ENCODE measurements around the gene HSP90AB1. TPM values are rescaled to one million over a fixed set of nuclear protein-coding genes. Genes with fewer than 3 reads are reported as not detected.
"Not testable (repeated sequence)": the region's sequence is repeated elsewhere in the genome, so short reads cannot be mapped to it uniquely, and the experiment has no call there.

The HSP90AB1 gene
- total RNA-seq, 1 donor from 2014 or later = 463 TPM

GRCh38 chr6:44221961-44222335 is 25.0 kb upstream of the HSP90AB1 start:
- DNase-seq (ENCODE audit: low spot score in 2 of 2) (peak in 1 of 2 donors; percentile 31), FAIRE-seq (no peak)

GRCh38 chr6:44222486-44223318 is 24.2 kb upstream of the HSP90AB1 start:
- no peak for FAIRE-seq
- DNase-seq (ENCODE audit: low spot score in 2 of 2) = peak in 1 of 2 donors; percentile 41

DNA sequence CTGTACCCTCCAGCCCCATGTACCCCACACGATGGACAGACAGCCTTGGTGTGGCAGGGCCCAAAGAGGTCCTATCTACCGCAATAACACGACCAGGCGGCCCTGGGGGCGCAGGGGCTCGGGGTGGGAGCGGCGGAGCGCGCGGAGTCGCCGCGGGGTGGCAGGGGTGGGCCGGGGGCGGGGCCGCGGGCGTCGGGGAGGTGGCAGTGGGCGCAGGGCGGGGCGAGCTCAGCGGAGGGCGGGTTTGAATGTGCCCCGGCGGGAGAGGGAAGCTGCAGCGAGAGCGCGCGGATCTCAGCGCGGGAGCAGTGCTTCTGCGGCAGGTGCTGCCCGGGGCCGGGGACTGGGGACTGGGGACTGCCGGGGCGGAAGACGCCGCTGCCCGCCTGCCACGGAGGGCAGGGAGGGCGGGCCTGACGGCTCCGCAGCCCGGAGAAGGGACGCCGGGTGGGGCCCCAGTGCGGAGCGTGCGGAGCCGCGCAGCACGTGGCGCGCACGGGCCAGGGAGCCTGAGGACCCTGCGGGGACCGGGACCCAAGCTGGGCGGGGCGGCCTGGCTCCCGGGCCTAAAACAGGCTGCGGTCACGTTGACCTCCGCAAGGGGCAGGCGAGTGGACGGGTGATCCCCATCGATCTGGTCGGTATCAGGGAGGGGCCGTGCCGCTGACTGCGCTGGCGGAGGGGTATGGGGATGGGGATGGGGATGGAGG is 23.4 kb upstream of the HSP90AB1 start, which contains the start of gene SLC29A1:
Gene SLC29A1, plus strand, starts transcription at position 277 of the 710 bp plus-strand sequence. CDS start 3,719 bp downstream, outside the sequence.
- DNase-seq (ENCODE audit: low spot score in 2 of 2) = peak; percentile 88 to 89
- FAIRE-seq = no peak

DNA sequence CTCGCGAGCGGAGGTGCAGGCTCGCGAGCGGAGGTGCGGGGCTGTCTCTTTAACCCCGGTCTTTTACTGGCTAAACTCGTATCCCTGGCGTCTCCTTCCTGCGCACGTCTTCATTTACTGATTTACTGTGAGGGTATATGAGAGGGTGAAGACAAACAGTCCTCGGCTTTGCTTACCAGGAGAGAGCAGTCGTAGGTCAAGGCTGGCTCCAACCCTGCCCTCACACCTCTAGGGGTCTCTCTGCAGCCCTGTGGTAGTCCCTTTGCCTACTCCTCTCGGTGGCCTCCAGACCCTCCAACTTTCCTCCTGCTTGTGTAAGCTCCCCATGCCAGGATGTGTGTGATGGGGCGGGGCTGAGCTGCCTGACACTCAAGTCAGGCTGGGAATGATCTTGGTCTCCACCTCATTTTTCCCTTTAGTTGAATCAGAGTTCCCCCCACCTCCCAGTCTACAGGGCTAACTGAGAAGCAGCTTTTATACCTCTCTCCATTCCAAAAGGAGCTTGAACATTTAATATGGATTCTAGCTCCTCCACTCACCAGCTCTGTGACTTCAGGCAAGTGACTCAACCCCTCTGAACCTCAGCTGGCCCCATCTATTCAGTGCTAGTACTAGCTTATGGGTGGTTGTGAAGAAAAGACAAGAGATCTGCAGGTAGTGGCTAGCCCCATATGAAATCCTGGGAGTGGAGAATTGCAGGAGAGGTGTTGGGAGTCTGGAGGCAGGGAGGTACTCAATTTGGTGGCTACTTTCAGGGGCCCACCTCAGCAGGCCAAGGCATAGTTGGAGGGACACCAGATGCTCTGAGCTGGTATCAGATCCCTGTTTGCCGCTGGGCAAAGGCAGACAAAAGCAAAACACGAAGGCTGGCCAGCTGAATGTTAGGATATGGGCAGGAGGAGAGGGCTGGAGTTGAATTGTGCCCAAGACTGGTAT is 22.6 kb upstream of the HSP90AB1 start:
- FAIRE-seq = no peak
- DNase-seq (ENCODE audit: low spot score in 2 of 2) = peak in 1 of 2 donors; percentile 28

DNA sequence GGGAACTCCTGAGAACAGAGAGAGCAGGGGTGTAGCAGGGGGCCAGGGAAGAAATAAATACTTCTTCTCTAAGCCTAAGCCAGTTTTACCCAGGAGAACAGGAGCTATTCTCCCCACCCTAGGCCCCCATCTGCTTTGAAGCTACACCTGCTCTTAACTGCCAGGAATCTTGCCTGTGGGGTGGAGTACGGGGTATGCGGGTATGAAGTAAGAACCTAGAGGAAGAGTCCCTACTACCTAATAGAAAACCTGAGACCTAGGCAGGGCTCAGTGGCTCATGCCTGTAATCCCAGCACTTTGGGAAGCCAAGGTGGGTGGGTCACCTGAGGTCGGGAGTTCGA is 22.0 kb upstream of the HSP90AB1 start:
- FAIRE-seq (no peak), DNase-seq (ENCODE audit: low spot score in 2 of 2) (peak in 1 of 2 donors; percentile 17)

- DNase-seq (ENCODE audit: low spot score in 2 of 2) (peak in 1 of 2 donors; percentile 9), FAIRE-seq (no peak)
Observed at GRCh38 chr6:44225579-44226325, 21.1 kb upstream of the HSP90AB1 start.

- DNase-seq (ENCODE audit: low spot score in 2 of 2) (peak in 1 of 2 donors; percentile 24), FAIRE-seq (no peak)
Observed at GRCh38 chr6:44226368-44227147, 20.3 kb upstream of the HSP90AB1 start.

GRCh38 chr6:44227148-44227793 is 19.6 kb upstream of the HSP90AB1 start:
- no peak for FAIRE-seq
- DNase-seq (ENCODE audit: low spot score in 2 of 2) = peak in 1 of 2 donors; percentile 18

GRCh38 chr6:44228031-44228430 is 18.9 kb upstream of the HSP90AB1 start:
- DNase-seq (ENCODE audit: low spot score in 2 of 2) = peak in 1 of 2 donors; percentile 4
- no peak for FAIRE-seq

- FAIRE-seq (no peak), DNase-seq (ENCODE audit: low spot score in 2 of 2) (peak in 1 of 2 donors; percentile 5)
Observed at GRCh38 chr6:44228433-44228832, 18.5 kb upstream of the HSP90AB1 start.

- no peak for FAIRE-seq
- DNase-seq (ENCODE audit: low spot score in 2 of 2) = no peak
Observed at GRCh38 chr6:44228836-44229235, 18.1 kb upstream of the HSP90AB1 start.

GRCh38 chr6:44229376-44230033 is 17.4 kb upstream of the HSP90AB1 start:
- FAIRE-seq (no peak), DNase-seq (ENCODE audit: low spot score in 2 of 2) (peak in 1 of 2 donors; percentile 14)

- FAIRE-seq (no peak), DNase-seq (ENCODE audit: low spot score in 2 of 2) (peak in 1 of 2 donors; percentile 12)
Observed at GRCh38 chr6:44230034-44230675, 16.7 kb upstream of the HSP90AB1 start.

- FAIRE-seq; DNase-seq (ENCODE audit: low spot score in 2 of 2): not testable (repeated sequence)
Observed at GRCh38 chr6:44231426-44231825, 15.5 kb upstream of the HSP90AB1 start.

GRCh38 chr6:44232676-44233566 is 14.0 kb upstream of the HSP90AB1 start:
- FAIRE-seq (no peak), DNase-seq (ENCODE audit: low spot score in 2 of 2) (peak in 1 of 2 donors; percentile 23)

- FAIRE-seq (no peak), DNase-seq (ENCODE audit: low spot score in 2 of 2) (no peak)
Observed at GRCh38 chr6:44233567-44234100, 13.3 kb upstream of the HSP90AB1 start.
